Measurements from ENCODE around the gene NT5C1A.

GRCh38 chr1:39635205-39635870 is 36.6 kb downstream of the NT5C1A start:
- no peak for TF ChIP-seq RCOR1 (IDR thresholded peaks at IDR 0.05; ENCODE audit: low read depth, low read length)
- TF ChIP-seq CTCF (IDR thresholded peaks at IDR 0.05) = no peak
- no peak for TF ChIP-seq PHF8 (IDR thresholded peaks at IDR 0.05; ENCODE audit: borderline replicate concordance, low read depth)
- TF ChIP-seq ZC3H11A (IDR thresholded peaks at IDR 0.05) = no peak
- TF ChIP-seq POLR2A (IDR thresholded peaks at IDR 0.05; ENCODE audit: low read length) = no peak
- no peak for TF ChIP-seq HEYL (CRISPR knock-in tag; IDR thresholded peaks at IDR 0.05)
- no peak for TF ChIP-seq RAD21 (conservative IDR thresholded peaks at IDR 0.05 in 1 of 2, IDR thresholded peaks at IDR 0.05 in 1 of 2)
- TF ChIP-seq NR3C1 (IDR thresholded peaks at IDR 0.05) = no peak
- TF ChIP-seq, protein P1, sequence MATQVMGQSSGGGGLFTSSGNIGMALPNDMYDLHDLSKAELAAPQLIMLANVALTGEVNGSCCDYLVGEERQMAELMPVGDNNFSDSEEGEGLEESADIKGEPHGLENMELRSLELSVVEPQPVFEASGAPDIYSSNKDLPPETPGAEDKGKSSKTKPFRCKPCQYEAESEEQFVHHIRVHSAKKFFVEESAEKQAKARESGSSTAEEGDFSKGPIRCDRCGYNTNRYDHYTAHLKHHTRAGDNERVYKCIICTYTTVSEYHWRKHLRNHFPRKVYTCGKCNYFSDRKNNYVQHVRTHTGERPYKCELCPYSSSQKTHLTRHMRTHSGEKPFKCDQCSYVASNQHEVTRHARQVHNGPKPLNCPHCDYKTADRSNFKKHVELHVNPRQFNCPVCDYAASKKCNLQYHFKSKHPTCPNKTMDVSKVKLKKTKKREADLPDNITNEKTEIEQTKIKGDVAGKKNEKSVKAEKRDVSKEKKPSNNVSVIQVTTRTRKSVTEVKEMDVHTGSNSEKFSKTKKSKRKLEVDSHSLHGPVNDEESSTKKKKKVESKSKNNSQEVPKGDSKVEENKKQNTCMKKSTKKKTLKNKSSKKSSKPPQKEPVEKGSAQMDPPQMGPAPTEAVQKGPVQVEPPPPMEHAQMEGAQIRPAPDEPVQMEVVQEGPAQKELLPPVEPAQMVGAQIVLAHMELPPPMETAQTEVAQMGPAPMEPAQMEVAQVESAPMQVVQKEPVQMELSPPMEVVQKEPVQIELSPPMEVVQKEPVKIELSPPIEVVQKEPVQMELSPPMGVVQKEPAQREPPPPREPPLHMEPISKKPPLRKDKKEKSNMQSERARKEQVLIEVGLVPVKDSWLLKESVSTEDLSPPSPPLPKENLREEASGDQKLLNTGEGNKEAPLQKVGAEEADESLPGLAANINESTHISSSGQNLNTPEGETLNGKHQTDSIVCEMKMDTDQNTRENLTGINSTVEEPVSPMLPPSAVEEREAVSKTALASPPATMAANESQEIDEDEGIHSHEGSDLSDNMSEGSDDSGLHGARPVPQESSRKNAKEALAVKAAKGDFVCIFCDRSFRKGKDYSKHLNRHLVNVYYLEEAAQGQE (IDR thresholded peaks at IDR 0.05) = no peak
- TF ChIP-seq FOXS1 (CRISPR knock-in tag; IDR thresholded peaks at IDR 0.05) = no peak
- no peak for TF ChIP-seq MAFK (IDR thresholded peaks at IDR 0.05; ENCODE audit: partially characterized antibody)
